ENCODE data around the gene INO80B.
"Not testable (repeated sequence)": the region's sequence is repeated elsewhere in the genome, so short reads cannot be mapped to it uniquely, and the experiment has no call there.

The INO80B gene

DNA sequence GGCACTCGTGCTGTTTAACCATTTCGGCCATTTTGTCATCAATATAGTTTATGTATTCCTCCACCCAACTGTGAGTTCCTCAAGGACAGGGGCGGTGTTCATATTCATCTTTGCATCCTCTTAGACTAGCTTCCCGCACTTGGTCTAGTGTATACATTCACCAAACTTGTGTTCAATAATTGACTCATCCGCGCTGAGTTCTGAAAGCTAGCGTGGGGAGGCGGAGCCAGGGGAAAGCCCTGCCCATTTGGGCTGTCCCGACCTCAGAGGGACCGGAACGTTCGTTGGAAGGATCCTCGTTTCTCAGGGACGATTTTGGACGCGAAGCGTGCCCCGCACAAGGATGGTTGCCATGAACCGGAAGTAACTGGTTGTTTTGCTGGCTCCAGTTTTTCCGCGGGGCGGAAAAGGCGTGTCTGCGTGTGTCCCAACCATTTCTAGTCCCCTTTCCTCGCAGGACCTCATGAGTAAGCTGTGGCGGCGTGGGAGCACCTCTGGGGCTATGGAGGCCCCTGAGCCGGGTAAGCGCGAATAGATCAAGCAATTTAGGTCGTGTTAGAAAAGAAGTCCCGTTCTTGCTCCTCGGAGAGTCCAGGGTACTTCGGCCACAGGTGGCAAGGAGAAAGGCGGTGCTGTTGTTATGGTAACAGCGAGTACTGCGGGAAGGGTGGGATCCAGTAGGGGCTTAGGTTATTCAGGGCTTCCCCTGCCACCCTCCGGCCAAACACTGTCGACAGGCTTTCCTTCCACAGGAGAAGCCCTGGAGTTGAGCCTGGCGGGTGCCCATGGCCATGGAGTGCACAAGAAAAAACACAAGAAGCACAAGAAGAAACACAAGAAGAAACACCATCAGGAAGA, at the start of gene INO80B:
Gene INO80B, plus strand, starts transcription at position 434 of the 858 bp plus-strand sequence. Its CDS starts 30 bp downstream, at position 464.
- DNase-seq (ENCODE audit: low read depth), result peak; percentile 89

DNA sequence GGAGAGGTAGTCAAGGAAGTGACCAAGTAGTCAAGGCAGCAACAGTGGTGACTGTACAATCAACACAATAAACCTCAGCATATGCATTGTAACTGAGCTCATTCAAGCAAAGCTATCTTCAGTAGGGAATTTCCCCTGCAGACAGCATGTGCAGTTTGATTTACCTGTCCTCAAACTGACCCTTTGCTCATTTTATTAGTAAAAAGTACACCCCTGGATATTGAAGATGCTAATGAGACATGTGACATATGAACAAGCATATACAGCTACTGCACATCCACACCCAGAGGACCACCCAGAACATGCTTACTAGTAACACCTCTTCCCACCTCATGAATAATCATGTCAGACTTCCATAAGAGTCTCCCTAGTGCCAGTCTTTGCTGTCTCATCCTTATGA, 48.9 kb upstream of the INO80B start:
- DNase-seq (ENCODE audit: low read depth), result no peak

DNA sequence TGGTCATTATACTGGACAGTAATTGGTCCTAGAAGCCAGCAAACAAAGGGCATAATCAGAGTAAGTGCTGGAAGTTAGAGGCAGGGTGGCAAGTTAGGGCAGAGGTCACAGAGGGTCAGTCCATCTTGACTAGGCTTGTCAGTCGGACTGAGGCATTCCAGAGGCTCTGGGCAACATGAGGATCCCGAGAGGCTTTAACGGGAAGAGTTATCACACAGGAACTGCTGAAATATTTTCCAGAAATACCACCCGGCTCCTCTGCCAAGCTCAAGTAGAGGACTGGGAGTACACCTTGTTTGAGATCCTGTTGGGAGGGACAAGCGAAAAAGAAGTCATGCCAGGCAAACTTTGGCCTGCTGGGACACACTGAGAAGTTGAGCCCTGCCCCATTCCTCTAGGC, 47.2 kb upstream of the INO80B start:
- no peak for DNase-seq (ENCODE audit: low read depth)

DNA sequence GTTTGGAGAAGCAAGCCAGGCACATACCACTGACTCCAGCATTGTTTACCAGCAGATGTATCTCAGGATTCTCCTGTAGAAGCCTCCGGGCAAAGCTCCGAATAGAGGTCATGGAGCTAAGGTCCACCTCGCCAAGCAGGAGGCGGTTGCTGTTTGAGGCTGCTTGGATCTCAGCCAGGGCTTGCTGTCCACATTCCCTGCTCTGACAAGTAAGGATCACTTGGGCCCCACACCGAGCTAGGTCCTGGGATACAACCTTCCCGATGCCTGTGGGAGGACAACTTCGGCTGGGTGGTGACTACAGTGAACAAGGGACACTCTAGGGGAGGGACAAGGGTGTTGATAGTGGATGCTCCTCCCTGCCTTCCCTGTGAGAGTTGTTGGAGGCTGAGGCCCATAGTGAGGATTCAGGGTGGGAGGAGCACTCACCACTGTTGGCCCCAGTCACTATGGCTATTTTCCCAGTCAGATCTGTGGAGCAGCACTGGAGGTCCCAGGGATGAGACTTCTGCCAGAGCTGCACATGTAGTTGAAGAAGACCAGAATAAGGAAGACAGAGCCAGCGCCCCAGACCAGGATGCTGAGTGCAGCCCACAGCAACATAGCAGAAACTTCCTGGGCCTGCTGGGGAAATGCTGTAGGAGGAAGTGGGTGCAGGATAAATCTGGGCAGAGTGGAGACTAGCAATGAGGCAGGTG, 41.7 kb upstream of the INO80B start:
- DNase-seq (ENCODE audit: low read depth), result no peak

DNA sequence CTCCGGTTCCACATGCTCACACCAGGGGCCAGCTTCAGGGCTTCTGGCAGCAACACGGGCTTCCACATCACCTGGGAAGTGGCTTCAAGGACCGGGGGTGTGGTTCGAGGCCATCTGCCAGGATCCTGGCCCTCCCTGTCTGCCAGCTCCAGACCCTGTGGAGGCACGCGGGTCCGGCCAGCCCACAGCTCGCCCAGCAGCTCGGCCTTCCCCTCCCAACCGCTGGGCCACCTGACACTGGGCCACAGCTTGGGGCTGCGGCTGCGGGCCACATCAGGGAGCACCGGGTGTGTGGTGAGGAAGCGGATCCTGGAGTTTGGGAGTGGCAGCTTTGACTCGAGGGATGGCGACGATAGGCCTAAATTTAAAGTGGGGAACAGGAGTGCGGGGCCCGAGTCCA, 40.4 kb upstream of the INO80B start:
- no peak for DNase-seq (ENCODE audit: low read depth)

DNA sequence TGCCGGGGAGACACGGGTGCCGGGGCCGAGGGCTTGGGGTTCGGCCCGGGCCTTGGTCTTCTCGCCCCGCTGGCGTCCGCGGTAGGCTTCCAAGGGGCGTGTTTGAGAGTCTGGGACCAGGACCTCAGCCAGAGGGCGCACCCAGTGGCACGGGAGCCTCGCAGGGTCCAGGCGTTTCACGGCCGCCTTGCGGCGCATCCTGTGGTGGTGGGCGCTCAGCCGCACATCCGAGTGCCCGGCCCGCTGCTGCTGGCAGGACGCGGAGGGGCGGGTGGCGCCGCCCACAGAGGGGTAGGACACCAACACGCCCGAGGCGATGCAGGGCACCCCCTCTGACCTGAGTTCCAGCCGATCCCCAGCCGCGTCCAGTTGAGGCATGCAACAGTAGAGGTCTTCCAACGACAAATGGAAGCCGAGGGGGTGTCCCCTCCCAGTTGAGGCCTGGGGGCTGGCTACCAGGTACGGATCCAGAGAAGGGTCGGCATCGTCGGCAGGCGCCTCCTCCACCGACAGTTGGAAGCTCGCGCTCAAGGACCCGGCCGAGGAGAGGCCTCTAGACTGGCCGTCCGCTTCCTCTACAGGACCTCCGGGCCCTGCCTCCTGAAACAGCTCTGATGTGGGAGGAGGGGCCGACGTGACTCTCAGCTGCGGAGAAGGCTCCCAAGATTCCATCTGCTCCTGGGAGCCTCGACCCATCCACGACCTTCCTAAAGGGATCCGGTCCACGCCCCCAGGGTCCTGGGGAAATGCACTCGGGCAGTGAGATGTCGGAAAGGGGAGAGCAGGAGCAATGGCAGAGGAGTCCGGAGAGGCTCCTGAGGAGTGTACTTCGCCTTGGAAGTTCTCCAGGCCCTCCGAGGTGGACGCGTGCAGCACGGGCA, 39.8 kb upstream of the INO80B start:
- no peak for DNase-seq (ENCODE audit: low read depth)

DNA sequence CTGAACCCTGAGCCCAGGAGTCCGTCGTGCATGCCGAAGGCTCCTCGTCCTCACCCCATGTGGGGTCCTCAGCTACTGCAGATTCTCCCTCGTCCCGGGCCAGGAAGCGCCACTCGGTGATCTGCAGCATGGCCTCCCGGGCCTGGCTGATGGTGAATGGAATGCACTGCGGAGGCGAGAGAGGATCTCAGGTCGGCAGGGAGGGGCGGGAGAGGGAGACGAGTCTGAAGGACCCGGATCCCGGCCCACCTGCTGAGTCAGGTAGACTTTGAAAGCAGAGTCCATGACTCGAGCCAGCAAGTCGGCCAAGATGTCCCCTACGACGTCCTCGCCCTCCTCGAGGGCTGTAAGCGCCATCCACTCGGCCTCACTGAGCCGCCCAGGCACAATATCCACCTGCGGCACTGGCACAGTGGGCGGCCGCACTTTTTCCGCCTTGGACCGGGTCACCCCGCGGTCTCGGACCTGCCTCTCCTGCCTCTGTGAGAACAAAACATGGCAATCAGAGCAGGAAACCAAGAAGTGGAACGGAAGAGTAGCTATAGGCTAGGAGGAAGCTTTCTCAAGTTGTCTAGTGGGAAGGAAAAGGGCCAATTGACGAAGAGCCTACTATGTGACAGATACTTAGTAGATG, 39.0 kb upstream of the INO80B start:
- DNase-seq (ENCODE audit: low read depth), result no peak

DNA sequence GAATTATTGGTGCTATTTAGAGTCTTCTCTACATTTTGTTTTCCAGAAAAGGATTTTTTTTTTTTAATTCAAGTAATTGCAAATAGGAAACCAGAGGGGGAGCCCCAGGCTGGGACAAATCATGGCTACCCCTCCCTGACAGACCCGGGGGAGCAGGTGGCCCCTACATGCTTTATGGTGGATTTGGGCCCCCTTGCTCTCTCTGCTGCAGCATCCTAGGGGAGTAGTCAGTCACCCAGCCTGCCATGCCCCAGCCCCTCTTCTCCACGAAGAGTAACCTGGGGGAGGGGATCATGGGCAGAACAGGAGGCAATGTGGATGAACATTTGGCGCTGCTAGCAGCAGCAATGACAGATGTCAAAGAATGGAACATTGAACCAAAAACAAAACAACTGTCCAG, 38.1 kb upstream of the INO80B start:
- DNase-seq (ENCODE audit: low read depth), result no peak

DNA sequence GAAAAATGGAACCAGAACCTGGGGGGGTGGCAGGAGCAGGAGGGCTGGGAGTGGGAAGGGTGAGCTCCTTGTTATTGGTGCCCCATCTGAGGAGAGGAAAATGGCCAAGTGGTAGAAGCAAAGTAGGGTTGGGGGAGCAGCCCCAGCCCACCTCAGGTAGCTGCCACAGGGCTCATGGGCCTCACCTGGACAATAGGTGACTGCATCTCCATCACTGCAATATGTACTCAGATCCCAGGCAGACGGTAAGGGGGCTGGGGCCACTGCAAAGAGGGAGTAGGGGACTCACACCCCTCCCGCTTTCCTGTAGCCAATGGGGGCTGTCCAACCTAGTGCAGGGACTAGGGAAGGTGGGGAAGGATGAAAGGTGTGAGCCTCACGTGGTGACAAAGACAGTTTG, 37.7 kb upstream of the INO80B start:
- DNase-seq (ENCODE audit: low read depth), result no peak

DNA sequence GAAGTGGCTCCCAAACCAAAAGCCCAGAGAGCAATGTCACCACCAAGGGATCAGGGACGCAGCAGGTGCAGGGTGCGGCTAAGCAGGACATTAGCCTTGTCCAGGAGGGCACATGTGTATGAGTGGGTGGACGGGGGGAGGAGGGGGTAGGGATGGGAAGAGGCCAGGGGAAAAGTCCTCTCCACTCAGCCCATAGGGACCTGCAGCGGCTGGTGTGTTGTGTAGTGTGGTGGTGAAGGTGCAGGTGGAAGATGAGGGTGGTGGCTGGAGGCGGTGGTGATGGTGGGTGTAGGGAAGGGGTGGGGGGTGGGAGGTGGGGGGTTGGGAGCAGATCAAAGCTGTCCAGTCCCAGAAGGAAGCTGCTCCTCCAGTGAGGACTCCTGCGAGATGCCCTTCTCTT, 37.1 kb upstream of the INO80B start:
- DNase-seq (ENCODE audit: low read depth), result no peak

DNA sequence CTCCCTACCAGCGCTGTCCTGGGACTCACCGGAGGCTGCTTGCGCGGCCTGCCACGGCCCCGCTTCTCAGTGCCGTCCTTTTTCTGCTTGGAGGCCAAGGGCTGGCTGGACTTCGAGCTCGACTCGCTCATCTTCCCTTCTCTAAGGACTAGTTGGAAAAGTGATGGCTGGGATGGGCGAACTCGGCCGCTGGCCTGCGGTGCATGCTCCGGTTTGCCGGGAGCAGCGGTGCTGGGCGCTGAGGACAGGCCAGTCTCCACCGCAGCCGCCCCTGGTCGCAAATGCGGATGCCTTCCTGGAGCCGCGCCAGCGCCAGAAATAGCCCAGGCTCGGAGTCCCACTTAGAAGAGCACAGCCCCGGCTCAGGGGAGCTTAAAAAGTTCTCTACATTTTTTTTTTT, 36.6 kb upstream of the INO80B start:
- no peak for DNase-seq (ENCODE audit: low read depth)

DNA sequence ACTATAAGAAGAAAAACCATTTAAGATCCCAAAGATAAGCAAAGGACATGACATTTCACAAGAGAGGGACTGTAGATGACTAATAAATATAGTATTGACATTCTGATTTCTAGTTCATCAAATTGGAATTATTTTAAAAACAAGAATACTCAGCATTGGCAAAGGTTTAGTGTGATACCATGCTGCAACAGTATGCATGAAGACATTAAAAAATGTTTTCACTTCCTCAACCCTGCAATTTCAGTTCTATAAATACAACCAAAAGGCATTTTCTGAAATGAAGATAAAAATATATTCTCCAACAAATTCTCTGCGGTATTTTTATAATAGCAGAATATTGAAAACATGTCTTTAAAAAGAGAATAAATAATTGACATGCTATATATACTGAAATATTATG, 35.5 kb upstream of the INO80B start:
- no peak for DNase-seq (ENCODE audit: low read depth)

DNA sequence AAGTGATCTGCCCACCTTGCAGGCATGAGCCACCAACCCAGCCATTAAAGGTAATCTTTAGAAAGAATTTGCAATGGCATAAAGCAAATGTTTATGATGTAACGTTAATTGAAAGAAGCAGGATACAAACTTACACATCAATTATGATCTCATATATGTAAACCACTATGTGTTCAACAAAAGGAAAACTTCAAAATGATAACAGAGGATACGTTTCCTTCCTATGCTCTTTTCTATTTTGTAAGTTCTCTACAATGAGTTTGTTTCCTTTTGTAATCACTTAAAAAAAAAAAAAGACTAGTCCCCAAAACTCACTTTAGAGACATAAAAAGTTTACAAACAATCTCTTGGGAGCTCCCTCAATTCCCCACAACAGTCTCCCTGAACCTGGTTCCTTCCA, 34.9 kb upstream of the INO80B start:
- DNase-seq (ENCODE audit: low read depth), result no peak

DNA sequence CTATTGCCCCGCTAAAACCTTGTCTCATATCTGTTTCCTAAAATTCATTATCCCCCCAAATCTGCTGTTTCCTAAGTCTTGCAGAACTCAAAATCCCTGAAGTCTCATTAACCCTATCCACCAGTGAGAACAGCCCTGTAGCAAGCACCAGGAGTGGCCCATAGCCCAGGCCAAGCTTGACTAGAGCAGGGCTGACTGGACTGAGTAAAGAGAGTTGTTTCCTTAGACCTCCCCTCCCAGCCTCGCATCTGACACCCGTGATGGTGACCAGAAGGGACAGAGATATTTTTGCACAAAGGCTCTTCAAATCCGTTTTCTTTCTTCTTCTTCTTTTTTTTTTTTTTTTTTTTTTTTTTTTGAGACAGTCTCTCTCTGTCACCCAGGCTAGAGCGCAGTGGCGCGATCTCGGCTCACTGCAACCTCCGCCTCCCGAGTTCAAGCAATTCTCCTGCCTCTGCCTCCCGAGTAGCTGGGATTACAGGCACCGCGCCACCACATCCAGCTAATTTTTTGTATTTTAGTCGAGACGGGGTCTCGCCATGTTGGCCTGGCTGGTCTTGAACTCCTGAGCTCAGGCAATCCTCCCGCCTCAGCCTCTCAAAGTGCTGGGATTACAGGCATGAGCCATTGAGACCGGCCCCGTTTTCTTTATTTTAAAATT, 34.3 kb upstream of the INO80B start:
- not testable (repeated sequence) for DNase-seq (ENCODE audit: low read depth)

DNA sequence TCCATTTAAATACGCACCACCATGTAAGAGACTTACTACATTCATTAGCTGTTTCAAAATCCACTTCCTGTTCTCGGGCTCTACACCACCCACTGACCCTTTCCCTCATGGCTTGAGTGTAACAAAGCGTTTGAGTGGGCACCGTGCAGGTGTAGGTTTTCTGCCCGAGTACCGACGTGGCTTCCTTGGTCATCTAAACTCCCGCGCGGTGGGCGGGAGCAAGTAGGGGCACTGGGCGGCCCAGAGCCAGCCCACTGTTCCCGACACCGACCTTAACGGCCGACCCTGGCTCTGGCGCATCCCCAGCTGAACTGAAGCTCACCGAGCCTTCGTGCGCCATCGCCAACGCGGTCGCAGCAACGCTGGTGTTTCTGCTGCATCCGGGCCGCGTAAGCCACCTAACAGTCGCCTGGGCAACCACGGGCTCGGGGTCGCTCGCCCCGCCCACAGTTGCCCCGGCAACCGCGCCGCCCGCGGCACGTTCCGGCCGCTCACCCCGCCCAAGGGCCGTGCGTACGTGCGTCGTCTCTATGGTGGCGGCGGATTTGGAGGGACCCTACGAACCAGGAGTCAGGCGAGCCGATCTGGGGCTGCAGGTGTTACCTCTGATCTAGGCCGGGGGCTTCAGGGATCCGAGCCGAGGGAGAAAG, 33.5 kb upstream of the INO80B start, which contains the start of the genes C2orf81 and WDR54:
Gene C2orf81, minus strand, starts transcription at position 399 of the 650 bp plus-strand sequence. Its CDS starts 59 bp downstream, at position 340.
Gene WDR54, plus strand, starts transcription at position 510 of the 650 bp plus-strand sequence. CDS start 424 bp downstream, outside the sequence.
- peak; percentile 94 for DNase-seq (ENCODE audit: low read depth)

DNA sequence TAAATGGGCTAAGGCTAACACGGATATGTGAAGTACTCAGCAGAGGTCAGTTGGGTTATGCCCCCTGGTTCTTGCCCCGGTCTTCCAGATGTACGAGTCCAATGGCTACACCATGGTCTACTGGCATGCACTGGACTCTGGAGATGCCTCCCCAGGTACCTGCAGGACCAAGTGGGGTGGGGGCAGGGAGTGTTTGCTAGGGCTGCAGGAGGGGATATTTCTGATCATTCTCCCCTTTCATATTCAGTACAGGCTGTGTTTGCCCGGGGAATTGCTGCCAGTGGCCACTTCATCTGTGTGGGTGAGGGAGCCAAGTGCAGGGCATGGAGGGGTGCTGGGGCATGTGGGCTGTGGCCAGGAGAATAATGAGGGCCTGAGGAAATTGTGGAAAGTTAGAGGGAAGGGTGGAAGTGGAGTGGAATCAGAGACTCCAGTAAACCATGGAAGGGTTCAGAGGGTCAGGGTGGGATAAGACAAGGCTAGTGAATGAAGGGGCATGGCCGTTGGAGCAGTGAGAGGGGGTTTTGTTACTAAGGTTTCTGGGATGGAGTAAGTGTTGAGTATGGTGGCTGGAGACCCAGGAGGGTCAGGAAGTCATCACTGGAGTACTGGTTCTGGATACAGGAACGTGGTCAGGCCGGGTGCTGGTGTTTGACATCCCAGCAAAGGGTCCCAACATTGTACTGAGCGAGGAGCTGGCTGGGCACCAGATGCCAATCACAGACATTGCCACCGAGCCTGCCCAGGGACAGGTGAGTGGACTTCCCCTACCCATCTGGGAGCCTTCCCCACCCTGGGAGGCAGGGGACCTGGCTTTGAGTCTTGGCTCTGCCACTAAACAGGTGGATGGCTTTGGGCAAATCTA, 31.4 kb upstream of the INO80B start:
- DNase-seq (ENCODE audit: low read depth), result no peak

DNA sequence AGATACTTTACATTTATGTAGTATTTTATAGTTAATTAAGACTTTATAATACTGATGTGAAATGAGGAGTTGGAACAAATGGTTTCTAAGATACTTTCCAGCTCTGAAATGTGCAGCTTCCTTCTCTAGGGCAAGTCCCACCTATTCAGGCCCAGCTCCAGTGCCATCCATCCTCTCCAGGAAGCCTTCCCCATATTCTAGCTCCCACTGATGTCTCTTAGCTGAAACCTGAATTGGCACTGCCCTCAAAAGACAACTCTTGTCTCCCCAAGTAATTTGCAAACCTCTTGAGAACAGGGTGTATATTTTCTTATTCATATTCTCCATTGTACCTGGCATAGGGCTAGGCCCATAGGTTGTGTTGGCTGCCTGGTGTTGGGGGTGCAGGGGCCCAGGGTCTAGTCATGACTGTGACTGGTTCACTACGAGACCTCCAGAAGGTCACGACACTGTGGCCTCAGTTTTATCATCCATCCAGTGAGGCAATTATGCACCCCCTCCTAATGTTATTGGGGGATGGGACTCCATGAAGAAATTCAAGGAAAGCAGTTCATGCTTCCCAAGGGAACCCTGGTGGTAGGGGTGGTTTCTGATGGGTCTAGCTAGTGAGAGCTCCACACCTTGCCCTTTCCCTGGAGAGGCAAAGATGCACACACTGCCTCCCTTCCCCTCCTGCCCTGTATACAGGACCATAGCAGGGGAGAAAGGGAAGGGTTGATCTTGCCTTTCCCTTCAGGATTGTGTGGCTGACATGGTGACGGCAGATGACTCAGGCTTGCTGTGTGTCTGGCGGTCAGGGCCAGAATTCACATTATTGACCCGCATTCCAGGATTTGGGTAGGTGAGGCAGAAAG, 30.5 kb upstream of the INO80B start:
- DNase-seq (ENCODE audit: low read depth), result no peak

DNA sequence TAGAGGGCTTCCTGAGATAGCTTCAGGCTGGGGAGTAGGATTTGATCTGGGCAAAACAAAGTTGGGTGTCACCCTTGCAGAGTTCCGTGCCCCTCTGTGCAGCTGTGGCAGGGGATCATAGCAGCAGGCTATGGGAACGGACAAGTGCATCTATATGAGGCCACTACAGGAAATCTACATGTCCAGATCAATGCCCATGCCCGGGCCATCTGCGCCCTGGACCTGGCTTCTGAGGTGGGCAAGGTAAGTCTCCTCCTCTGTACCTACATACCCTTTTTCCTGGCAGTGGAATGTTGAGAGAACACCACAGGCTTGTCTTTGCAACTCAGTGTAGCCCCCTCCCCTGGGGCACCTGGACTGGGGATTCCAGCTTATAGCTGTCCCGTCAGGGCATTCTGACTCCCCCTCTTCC, 29.9 kb upstream of the INO80B start:
- no peak for DNase-seq (ENCODE audit: low read depth)

DNA sequence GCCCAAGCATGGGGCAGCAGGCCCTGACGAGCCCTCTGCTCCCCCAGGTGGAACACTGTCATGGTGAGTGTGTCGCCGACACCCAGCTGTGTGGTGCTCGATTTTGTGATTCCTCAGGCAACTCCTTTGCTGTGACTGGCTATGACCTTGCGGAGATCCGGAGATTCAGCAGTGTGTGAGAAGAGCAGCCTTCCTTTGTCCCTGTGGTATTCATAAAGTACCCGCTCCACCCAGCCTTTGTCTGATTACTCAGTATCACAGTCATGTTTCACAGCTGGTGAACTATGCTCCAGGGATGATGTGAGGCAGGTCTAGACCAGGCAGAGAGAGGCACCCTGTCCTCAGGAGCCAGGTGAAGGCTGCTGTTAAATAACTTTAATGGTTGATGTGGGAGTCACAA, 29.4 kb upstream of the INO80B start:
- no peak for DNase-seq (ENCODE audit: low read depth)

Measured in stimulated activated CD8-positive, alpha-beta memory T cell treated with anti-CD3 and anti-CD28 coated beads, Interleukin-15, amount 100 ng/mL, for 24 hours (primary cell).